ENCODE data around the gene DHRS1.
A peak's percentile ranks its signal among the peaks of the same experiment; 100 is the strongest.

DHRS1 gene

DNA sequence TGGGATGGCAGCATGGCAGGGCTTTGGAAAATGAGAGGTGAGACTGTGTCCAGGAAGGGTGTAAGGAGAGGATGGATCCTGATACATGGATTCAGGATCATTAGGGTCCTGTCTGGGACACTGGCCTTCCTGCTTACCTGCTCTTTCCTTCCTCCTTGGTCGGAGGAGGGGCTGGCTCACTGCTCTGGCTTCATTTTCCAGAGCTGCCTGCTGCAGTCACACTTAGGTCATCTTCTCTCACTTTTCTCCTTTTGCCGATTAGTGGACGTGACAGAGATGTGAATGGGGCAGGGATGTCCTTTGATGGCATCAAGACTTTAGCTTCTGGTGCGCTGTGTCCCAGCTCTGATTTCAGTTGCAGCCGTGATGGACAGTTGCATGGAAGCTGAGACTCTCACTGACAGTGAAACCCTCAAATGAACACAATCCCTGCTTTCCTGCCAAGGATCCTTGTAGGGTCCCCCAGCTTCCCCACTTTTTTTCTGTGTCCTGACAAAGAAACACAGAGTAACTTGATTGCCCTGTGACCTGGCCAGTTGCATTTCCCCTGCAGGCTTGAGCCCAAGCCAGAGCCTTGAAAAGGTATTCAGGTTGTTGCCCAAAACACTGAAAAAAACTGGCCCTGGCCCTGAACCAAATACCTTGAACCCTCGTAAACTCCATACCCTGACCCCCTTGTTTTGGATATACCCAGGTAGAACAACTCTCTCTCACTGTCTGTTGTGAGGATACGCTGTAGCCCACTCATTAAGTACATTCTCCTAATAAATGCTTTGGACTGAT, 9.0 kb upstream of the DHRS1 start:
- DNase-seq = no peak

DNA sequence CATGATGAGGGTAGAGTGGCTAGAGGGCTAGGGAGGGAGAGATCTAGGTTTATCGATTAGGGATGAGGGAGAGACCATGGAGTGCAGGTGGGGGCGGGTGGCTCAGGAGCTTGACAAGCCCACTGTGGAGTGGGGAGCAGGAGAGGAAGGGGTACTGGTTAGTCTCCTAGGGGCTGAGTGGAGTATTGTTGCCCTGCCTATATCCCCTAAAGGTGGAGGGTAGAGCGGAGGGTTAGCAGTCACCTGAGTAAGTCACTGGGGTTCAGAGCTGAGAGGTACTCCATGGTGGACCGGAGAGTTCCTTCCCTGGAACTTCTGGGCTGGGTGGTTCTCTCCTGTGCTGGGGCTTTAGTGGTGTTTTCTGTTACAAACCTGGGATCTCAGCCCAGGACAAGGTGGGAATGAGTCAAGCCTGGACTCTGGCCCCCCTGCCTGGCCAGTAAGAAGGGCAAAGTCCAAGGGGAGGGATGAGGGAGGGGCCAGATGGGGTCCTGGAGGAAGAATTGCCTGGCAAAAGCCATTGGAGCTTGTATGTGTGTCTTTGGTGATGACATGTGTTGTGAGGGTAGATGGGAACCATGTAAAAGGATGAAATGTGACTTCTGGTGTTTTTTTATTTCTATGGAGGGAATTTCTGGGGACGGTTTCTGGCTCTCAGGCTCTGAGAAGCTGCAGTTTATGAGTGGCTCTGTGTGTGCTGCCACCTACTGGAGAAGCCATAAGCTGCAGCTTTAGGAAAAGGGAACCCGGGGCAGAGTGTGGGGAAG, 8.2 kb upstream of the DHRS1 start, which contains the start of gene CIDEB:
Gene CIDEB (minus strand): TSS at position 403 of the 767 bp plus-strand sequence. CDS start 119 bp downstream, at position 284.
- peak; percentile 63 to 81 for DNase-seq

GRCh38 chr14:24307156-24307574, 7.6 kb upstream of the DHRS1 start:
- DNase-seq = no peak

DNA sequence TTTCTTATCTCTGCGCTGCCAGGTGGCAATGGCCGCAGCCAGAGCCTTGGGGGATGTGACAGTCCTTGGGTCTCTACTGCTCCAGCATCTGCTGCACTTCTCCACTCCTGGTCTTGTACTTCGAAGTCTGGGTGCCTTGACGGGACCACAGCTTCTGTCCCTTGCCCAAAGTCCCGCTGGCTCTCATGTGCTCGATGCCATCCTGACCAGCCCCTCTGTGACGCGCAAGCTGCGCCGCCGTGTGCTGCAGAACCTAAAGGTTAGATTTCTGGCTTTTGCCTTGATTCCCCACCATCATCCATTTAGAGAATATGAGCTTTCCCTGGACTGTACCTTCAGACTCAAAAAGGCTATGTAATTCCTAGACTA, 4.4 kb upstream of the DHRS1 start:
- no peak for DNase-seq

GRCh38 chr14:24300326-24300980, 873 bp upstream of the DHRS1 start:
- no peak for DNase-seq

DNA sequence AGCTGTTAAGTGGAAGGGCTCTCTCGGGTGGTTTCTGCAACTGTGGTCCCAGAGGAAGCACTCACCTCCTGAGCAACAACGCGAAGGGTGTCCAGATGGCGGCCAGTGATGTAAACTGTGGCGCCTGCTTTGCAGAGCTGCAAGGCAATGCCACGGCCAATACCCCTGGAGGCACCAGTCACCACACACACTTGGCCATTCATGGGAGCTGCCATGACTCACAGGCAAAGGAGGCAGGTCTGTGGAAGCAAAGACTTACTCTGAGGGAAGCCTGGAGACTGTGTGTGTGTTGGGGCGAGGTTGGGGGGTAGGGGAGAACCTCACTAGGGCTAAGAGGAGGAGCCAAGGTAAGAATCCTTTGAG, 707 bp downstream of the DHRS1 start:
- DNase-seq = peak in 1 of 2 experiments; percentile 13

DNA sequence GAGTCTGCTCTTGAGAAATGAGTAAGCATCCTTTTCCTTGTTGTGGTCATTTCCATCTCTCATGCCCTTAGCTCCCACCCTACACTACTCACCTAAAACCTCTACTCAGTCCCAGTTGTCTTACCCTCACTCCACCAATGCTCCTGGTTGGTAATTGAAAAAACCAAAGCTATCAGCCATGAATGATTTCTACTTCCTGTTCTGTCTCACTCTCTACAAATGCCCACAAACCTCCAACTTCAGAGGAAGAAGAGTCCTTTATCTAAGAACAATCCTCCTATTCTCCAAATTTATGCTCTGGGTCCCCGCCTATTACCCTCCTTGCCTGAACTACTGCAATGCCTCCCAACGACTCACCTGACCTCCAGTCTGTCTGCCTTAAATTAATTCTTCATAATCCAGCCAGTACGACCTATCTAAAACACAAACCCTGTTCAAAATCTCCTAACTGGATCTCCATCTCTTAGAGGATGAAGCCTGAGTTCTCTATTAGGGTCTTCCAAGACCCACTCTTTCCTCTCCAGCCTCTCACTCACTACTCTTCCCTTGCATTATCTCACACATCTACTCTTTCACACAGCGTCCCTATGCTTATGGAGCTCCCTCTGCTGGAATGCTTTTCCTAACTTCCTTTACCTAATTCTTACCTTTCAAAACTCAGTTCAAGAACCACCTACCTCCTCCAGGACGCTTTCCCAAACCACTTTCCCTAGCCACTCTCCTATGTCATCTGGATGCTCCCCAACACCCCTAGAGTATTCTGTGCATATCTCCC, 2.2 kb downstream of the DHRS1 start:
- DNase-seq = peak; percentile 64 to 71

GRCh38 chr14:24296341-24297157, 3.0 kb downstream of the DHRS1 start:
- peak; percentile 82 to 87 for DNase-seq

GRCh38 chr14:24293525-24293924, 6.1 kb downstream of the DHRS1 start:
- no peak for DNase-seq

- DNase-seq = no peak
These were observed 7.3 kb downstream of the DHRS1 start for GRCh38 chr14:24292118-24292807.

DNA sequence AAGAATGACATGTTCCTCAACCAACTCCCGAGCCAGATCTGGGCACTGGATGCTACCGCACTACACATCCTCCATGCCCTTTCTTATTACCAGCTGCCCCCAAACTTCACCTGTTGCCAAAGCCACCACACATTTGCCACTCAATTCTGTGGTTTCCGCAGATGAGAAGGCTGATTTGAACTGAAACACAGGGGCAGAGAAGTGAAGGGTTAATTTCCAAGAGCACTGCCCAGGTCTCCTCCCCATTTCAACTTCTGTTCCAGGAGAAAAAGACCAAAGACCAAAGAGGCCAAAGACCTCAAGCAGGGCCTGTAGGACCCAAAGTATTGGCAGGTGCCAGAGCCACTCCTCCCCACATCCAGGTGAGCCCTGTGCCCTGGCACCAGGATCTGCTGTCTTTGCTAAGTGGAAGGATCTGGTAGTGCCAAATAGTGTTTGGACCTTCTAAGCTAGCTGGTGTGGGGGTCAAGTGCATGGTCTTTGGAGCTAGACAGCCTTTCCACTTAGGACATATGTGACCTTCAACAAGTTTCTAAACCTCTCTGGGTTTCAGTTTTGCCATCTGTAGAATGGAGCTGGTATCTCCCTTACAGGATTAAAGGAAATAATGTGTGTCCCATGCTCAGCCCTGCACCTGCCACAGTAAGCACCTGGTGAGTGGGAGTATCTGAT, 8.0 kb downstream of the DHRS1 start:
- DNase-seq = no peak

DNA sequence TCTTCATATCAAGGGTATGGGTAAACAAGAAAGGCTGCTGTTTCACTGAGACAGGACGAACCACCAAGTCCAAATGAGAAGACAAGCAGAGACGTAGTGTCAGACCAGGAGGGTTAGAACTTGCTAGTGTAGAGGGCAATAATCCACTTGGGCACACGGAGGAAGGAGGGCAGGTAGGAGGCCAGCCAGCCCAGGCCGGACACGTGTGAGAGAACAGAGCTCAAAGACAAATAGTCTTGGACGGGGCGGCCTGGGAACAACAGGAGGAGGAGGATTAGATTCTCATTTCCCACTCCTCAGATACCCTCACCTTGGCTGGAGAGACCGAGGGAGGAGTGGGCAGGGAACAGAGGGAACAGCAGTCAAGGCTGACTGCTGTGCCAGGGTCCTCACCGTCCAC, 8.8 kb downstream of the DHRS1 start:
- no peak for DNase-seq

- DNase-seq = no peak
These were observed 9.8 kb downstream of the DHRS1 start for GRCh38 chr14:24289649-24290280.

GRCh38 chr14:24286996-24287395, 12.6 kb downstream of the DHRS1 start:
- DNase-seq = no peak

DNA sequence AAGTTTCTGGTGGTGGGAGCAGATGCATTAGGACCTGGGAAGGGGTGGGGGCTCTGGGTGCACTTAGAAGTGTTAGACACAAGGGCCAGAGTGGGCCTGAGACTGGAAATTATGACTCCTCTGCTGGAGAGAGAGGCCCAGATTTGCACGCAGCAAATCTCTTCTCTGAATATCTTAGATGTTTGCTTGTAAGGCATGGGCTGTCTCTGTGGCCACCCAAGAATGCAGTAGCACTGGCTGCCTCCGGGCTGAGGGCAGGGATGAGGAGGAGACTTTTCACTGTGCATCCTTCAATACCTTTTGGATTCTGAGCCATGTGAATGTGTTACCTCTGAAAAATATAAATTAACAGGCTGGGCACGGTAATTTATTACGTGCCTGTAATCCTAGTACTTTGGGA, 14.2 kb downstream of the DHRS1 start:
- DNase-seq = no peak

DNA sequence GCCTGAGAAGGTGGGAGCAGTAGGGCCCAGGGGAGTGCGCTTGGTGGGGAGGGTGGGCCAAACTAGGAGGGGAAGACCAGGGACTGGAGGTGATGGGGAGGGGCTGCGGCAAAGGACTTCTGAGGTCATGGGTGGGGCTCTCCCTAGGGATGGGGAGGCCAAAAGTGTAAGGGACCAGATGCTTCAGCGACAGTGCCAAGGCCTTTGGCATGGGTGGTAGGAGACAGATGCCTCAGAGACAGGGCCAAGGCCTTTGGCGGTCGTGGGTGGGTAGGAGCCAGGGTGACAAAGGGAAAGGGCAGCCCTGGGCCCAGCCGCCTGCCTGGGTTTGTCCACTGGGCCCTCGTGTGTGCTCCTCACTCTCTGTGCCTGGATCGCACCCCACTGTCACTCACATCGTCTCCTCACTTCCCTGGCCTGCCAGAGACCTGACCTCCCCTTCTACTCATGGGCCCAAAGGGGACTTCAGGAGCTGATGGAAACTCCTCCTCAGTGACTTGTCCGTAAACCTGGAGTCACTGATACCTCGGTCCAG, 15.0 kb downstream of the DHRS1 start:
- no peak for DNase-seq

GRCh38 chr14:24283796-24284460, 15.7 kb downstream of the DHRS1 start:
- no peak for DNase-seq

- no peak for DNase-seq
These were observed 16.8 kb downstream of the DHRS1 start for GRCh38 chr14:24282736-24283135.

- DNase-seq = peak in 1 of 2 experiments; percentile 15
These were observed 17.9 kb downstream of the DHRS1 start for GRCh38 chr14:24281636-24282035.
